Measurements from ENCODE around the gene GUCY1B1. TPM values are rescaled to one million over a fixed set of nuclear protein-coding genes. Genes with fewer than 3 reads are reported as not detected.

The GUCY1B1 gene
- total RNA-seq, 1 experiment from 2014 or later = not detected

GRCh38 chr4:155765149-155765548 is 6.3 kb downstream of the GUCY1B1 start:
- Mint-ChIP-seq H3K4me1 (ENCODE audit: insufficient read depth, unreplicated experiment) (no peaks in the 10 kb centered on the region), H3K4me3 (ENCODE audit: unreplicated experiment) (no peak overlapping the region), H3K27ac (ENCODE audit: low read depth, unreplicated experiment) (no peak overlapping the region), H3K27me3 (ENCODE audit: insufficient read depth, unreplicated experiment) (no peaks in the 10 kb centered on the region), H3K36me3 (ENCODE audit: insufficient read depth, unreplicated experiment) (no peaks in the 10 kb centered on the region), H3K9me3 (ENCODE audit: unreplicated experiment) (no peaks in the 10 kb centered on the region)
- POLR2A ChIA-PET = no interaction called here
- CTCF ChIA-PET = interaction anchor here (0.6 kb wide), 1 partner anchor 42 kb away, joined by 3 read pairs; no protein-coding TSS in a partner anchor
- intact Hi-C loops (cut with micrococcal nuclease) = no loop called here
- no TSS peak for BruUV-seq (replicated peaks)
- DNase-seq (ENCODE audit: unreplicated experiment) = no peak
- no peak for TF ChIP-seq CTCF (IDR thresholded peaks at IDR 0.05; ENCODE audit: unreplicated experiment)

DNA sequence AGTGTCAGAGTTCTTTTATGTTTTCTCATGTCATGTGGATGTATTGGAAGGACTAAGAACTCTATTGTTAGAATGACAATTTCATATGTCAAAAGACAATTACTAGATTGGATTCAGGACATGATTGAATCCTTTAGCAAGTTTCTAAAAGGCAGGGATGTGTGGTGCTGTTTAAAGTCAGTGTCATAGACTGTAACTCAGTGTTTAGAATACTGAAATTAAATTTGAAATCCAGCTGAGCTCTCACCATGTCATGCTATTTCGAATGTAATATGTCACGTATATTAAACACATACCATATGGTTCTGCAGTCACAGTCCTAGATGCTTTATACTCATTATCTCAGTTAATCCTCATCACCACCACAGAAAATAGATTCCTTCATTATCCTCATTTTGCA is 7.8 kb downstream of the GUCY1B1 start:
- intact Hi-C loops (cut with micrococcal nuclease) = no loop called here
- H3K27ac Mint-ChIP-seq (ENCODE audit: low read depth, unreplicated experiment) = no peak overlapping the region
- no peak overlapping the region for H3K4me3 Mint-ChIP-seq (ENCODE audit: unreplicated experiment)
- no peaks in the 10 kb centered on the region for H3K9me3 Mint-ChIP-seq (ENCODE audit: unreplicated experiment)
- no peak for TF ChIP-seq CTCF (IDR thresholded peaks at IDR 0.05; ENCODE audit: unreplicated experiment)
- DNase-seq (ENCODE audit: unreplicated experiment) = no peak
- POLR2A ChIA-PET = interaction anchor here (0.6 kb wide), 1 partner anchor 337 kb away, joined by 3 read pairs; no protein-coding TSS in a partner anchor
- BruUV-seq (replicated peaks) = no TSS peak
- no peaks in the 10 kb centered on the region for H3K27me3 Mint-ChIP-seq (ENCODE audit: insufficient read depth, unreplicated experiment)
- no peaks in the 10 kb centered on the region for H3K4me1 Mint-ChIP-seq (ENCODE audit: insufficient read depth, unreplicated experiment)
- no peaks in the 10 kb centered on the region for H3K36me3 Mint-ChIP-seq (ENCODE audit: insufficient read depth, unreplicated experiment)
- CTCF ChIA-PET = interaction anchor here (0.5 kb wide), 1 partner anchor 167 kb away, joined by 3 read pairs; no protein-coding TSS in a partner anchor

- BruUV-seq (replicated peaks) = no TSS peak
Measured at GRCh38 chr4:155768370-155768769, 9.5 kb downstream of the GUCY1B1 start.

DNA sequence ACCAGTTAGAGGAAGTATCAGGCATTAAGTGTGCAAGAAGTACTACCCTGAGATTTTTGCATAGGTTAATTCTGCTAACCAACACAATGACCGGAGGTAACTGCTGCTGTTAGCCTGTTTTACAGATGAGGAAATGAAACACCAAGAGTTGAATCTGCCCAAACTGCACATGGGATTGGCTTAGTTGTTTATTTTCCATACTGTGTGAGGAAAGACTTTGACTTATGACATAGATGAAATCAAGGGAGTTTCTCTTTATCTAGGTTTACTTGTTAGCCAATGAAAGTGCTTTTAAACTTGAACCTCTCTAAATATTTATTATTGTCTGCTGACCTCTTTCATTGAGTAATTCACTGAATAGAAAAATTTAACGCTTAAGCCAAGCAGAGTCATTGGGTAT is 10.3 kb downstream of the GUCY1B1 start:
- H3K27ac Mint-ChIP-seq (ENCODE audit: low read depth, unreplicated experiment) = no peak overlapping the region
- no peaks in the 10 kb centered on the region for H3K9me3 Mint-ChIP-seq (ENCODE audit: unreplicated experiment)
- no peaks in the 10 kb centered on the region for H3K27me3 Mint-ChIP-seq (ENCODE audit: insufficient read depth, unreplicated experiment)

More at GRCh38 chr4:155768370-155768769, 9.5 kb downstream of the GUCY1B1 start:
- no peak for TF ChIP-seq CTCF (IDR thresholded peaks at IDR 0.05; ENCODE audit: unreplicated experiment)
- intact Hi-C loops (cut with micrococcal nuclease) = no loop called here
- no peaks in the 10 kb centered on the region for H3K4me1 Mint-ChIP-seq (ENCODE audit: insufficient read depth, unreplicated experiment)
- POLR2A ChIA-PET = no interaction called here
- H3K36me3 Mint-ChIP-seq (ENCODE audit: insufficient read depth, unreplicated experiment) = no peaks in the 10 kb centered on the region
- CTCF ChIA-PET = no interaction called here
- H3K27me3 Mint-ChIP-seq (ENCODE audit: insufficient read depth, unreplicated experiment) = no peaks in the 10 kb centered on the region
- H3K4me3 Mint-ChIP-seq (ENCODE audit: unreplicated experiment) = no peak overlapping the region
- H3K27ac Mint-ChIP-seq (ENCODE audit: low read depth, unreplicated experiment) = no peak overlapping the region
- DNase-seq (ENCODE audit: unreplicated experiment) = no peak
- H3K9me3 Mint-ChIP-seq (ENCODE audit: unreplicated experiment) = no peaks in the 10 kb centered on the region

More for the DNA sequence above, 10.3 kb downstream of the GUCY1B1 start:
- Mint-ChIP-seq H3K4me3 (ENCODE audit: unreplicated experiment) (no peak overlapping the region), H3K4me1 (ENCODE audit: insufficient read depth, unreplicated experiment) (no peaks in the 10 kb centered on the region), H3K36me3 (ENCODE audit: insufficient read depth, unreplicated experiment) (no peaks in the 10 kb centered on the region)
- BruUV-seq (replicated peaks) = no TSS peak
- ChIA-PET CTCF (no interaction called here), POLR2A (no interaction called here)
- TF ChIP-seq CTCF (IDR thresholded peaks at IDR 0.05; ENCODE audit: unreplicated experiment) = no peak
- intact Hi-C loops (cut with micrococcal nuclease) = no loop called here
- no peak for DNase-seq (ENCODE audit: unreplicated experiment)
